ENCODE data around the gene DDX20.
"Not testable (repeated sequence)": the region's sequence is repeated elsewhere in the genome, so short reads cannot be mapped to it uniquely, and the experiment has no call there.

DDX20 gene

GRCh38 chr1:111734426-111734825, 21.3 kb upstream of the DDX20 start:
- no peak for DNase-seq

DNA sequence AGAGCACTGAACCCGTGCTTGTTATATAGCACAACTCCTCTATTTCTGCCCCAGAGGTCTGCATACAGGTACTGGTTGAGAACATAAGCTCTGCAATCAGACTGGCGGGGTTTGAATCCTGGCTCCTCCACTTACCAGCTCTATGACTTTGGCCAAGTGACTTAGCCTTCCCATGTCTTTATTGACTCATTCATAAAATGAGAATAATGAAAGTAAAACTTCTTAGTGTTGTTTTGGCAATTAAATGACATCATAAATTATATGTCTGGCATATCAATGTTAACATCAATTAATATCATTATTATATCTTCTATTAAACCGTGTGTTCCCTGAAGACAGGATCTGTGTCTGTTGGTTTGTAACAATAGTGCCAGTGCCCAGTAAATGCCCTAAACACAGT, 20.8 kb upstream of the DDX20 start:
- DNase-seq = no peak

DNA sequence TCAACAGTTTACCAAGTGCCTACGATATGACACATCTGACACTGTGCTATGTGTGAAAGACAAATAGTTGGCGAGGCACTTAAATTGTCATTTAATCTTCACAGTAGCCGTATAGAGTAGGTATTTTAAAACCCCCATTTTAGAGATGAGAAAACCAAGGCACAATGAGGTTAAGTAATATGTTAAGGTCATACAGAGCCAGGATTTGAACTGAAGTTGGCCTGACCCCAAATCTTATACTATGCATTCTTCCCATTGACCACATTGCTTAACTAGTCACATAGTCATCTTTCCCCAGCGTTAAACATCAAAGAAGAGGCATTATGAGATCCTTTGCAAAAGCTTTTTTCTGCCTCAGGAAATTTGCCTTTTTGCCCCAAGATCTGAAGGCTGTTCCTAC, 20.4 kb upstream of the DDX20 start:
- no peak for DNase-seq

- DNase-seq = no peak
These were observed 19.7 kb upstream of the DDX20 start for GRCh38 chr1:111735858-111736544.

DNA sequence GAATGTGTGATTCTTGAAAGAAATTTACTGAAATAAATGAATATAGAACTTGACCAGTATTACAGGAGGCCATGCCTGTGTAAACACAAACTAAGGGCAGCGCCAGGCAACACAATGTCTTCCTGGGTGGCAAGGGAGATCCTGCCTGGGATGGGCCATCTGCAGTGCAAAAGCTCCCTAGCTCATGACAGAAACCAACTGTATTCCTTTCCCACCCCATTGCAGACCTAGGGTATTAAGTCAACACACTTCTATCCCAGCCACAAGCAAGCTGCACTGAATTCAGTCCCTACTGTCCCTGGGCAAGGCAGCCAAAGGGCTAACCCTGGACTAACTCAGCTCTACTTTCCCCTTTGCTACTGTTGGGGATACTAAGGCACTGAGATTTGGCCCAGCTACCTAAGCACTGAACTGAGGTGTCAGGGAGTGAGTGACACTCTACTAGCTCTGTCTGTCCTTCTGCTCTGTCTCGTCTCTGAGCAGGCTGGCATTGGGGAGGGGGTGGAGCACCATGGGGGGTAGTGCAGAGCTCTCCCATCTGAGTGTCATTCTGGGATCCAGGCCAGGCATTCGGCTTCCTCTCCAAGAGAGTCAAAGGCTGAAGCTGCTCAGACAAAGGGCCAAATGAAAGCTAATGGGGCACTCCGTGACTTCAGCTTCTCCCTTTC, 19.0 kb upstream of the DDX20 start:
- no peak for DNase-seq

- DNase-seq = no peak
These were observed 18.2 kb upstream of the DDX20 start for GRCh38 chr1:111737216-111738132.

- DNase-seq = no peak
These were observed 17.6 kb upstream of the DDX20 start for GRCh38 chr1:111738133-111738435.

DNA sequence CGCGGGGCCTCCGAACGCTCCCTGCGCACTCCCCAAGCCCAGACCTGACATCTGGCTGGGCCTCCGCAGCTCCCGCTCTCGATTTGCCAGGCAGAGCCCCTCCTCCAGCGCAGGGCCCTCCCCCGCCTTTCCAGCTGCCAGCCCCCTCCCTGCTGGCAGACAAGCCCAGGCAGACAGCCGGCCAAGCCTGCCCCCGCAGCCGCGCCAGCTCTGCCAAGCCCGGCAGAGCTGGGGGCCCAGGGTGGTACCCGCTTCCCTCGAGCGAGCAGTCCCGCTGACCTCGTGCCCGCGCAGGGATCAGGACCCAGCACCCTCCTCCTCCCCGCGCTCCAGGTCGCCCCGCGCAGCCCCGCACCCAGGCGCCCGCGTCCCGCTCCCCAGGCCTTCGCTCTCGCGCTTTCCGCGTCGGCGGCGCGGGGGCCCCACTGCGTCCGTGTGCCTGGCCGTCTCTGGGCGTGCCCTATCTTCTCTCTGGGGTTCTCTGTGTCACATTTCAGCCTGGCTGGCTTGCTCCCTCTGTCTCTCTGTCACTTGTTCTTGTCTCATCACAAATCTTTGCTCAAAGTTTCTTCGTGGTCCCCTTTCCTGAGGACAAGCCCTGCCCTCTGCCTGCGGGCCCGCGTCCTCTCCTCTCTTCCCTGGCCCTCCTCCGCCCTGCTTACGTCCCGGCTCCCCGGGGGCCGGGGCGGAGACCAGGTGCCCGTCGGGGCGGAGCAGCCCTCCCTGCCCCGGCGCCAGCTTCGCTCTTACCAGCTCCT, 17.1 kb upstream of the DDX20 start:
- DNase-seq = peak; percentile 56

DNA sequence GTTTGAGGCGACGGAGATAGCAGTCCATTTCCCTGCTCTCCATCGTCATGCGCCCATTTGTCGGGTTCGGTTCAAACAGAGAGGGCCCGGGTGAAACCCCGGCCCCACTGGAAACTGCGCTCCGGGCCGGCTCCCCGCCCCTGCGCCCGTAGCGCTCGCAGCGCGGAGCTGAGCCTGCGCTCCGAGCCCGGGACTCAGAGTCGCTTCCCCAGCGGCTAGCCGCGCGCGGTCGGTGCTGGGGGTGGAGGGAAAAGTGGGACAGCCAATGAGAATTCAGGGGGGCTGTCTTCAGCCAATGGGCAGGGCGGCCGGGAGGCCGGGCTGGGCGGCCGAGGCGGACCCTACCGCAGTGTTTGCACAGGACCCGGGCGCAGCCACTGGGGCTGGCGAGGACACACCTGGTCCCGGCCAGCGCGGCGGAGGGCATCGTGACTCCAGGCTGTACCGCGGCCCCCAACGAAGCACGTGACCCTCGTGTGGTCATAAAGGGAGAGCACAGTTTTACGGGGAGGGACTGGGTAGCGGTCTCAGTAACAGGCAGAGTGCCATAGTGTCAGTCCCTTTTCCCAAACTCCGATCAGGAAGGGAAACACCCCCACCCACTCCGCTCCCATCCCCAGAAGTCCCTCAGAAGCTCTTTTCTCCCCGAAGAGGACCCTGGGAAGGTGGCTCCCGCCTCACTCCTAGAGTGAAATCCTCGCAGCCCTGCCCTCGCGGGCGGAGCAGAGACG, 16.3 kb upstream of the DDX20 start, which contains the start of gene INKA2:
TSS of gene INKA2 (minus strand) at position 202 of the 731 bp plus-strand sequence. CDS start at position 49, 153 bp downstream.
- DNase-seq = peak; percentile 79

DNA sequence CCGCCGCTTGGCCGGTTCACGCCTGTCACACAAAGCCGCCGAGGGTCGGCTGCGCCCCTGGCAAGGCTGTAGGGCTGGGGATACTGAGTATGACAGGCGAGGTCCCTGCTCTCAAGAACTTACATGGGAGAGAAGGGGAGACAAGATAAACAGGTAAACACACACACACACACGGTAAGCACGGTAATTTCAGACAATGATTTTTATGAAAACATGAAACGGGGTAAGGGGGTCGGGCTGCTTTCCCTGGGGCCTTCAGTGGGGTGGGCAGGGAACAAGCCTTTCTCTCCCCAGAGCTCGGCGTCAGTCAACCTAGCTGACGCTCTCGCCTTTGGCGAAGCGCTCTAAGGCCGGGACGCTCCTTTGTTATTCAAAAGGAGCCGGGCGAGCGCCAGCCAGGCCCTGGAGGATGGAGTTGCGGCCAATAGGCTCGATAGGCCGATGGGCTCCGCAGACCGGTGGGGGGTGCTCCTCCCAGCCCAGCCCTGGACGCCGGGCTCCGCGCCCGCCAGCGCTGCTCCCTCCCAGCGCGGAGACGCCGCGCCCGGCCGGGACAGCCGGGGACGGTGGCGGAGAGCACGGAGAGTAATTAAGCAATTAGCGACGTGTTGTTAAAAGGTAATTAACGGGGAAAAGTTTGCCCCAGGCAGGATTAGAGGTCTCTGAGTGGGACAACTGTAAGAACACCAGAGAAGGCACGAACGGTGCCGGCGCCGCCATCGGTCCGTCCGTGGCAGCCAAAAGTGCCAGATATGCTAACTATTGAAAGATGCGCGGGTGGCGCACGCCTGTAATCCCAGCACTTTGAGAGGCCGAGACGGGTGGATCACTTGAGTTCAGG, 15.6 kb upstream of the DDX20 start:
- no peak for DNase-seq

DNA sequence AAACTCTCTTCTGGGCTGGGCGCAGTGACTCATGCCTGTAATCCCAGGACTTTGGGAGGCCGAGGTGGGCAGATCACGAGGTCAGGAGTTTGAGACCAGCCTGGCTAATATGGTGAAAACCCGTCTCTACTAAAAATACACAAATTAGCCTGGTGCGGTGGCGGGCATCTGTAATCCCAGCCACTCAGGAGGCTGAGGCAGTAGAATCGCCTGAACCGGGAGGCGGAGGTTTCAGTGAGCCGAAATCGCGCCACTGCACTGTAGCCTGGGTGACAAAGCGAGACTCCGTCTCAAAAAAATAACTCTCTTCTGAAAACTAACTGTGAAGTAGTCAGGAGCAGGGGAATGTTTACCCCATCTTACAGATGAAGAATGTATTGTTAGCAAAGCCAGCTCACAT, 13.4 kb upstream of the DDX20 start:
- not testable (repeated sequence) for DNase-seq

- DNase-seq = no peak
These were observed 12.7 kb upstream of the DDX20 start for GRCh38 chr1:111742938-111743549.

GRCh38 chr1:111743679-111744101, 12.0 kb upstream of the DDX20 start:
- no peak for DNase-seq

GRCh38 chr1:111745675-111746613, 9.8 kb upstream of the DDX20 start:
- no peak for DNase-seq

DNA sequence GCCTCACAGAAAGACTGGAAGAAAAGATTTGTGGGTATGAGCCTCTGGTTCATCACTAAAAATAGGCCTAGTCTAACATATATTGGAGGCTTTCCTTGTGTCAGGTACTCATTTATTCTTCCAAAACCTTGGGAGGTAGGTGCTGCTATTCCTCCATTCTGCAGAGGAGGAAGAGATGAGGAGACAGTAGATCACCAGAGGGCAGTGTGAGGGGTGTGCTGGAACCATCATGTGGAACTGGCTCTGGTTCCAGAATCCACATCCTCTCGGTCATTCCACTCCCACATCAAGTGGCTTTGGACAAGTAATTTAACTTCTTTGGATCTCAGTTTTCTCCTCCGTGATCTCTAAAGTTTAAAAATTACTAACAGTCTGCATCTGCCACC, 9.1 kb upstream of the DDX20 start:
- no peak for DNase-seq

- DNase-seq = peak; percentile 66
These were observed 8.4 kb upstream of the DDX20 start for GRCh38 chr1:111747282-111747734.

- DNase-seq = no peak
These were observed 7.8 kb upstream of the DDX20 start for GRCh38 chr1:111747947-111748346.

GRCh38 chr1:111749628-111750027, 6.1 kb upstream of the DDX20 start:
- DNase-seq = no peak

DNA sequence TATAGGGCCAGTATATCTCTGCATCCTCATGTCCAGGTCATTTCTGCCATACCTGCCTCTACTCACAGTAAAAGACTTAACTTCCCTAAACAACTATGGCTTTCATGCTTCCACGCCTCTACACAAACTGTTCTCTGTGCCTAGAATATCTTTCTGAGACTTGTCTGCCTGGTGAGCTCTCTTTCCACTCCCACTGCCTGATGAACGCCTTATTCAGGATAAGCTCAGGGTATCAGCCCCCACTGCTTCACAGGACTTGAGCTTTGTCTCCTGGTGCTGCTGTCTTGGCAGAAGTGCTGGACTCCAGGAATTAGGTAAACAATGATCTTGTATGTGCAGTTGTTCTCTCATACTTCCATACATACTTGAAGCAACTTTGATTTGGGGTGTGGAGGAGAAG, 4.8 kb upstream of the DDX20 start:
- DNase-seq = no peak
